Mononuclear cell (primary cell): ENCODE results near the gene GINS2. TPM values are rescaled to one million over a fixed set of nuclear protein-coding genes. Genes with fewer than 3 reads are reported as not detected.

Source experiments
- H3K27me3 ChIP-seq: 2 replicates; pipeline ENCODE4 v1.6.0; 2011; ENCODE audit warnings: low read length, control low read depth; ENCODE audit not compliant: insufficient read depth
- H3K4me1 ChIP-seq: 2 replicates; pipeline ENCODE4 v1.5.1; 2011; ENCODE audit warnings: mild to moderate bottlenecking, low read length, control low read depth; ENCODE audit not compliant: insufficient read depth
- H3K4me3 ChIP-seq: 2 replicates; pipeline ENCODE4 v1.5.1; 2011; ENCODE audit warnings: mild to moderate bottlenecking, low read length, moderate library complexity
- H3K9me3 ChIP-seq: 2 replicates; pipeline ENCODE4 v1.5.1; 2011; ENCODE audit warnings: low read depth, mild to moderate bottlenecking, control low read depth, low read length
- total RNA-seq: library from RNA; depleted of rRNA; stranded (reverse); fragments of >200 nt; gene quantifications from one replicate; pipeline ENCODE4 v1.2.3, GENCODE V29; 2012

Gene GINS2
- total RNA-seq, 1 donor, result 0.42 TPM

DNA sequence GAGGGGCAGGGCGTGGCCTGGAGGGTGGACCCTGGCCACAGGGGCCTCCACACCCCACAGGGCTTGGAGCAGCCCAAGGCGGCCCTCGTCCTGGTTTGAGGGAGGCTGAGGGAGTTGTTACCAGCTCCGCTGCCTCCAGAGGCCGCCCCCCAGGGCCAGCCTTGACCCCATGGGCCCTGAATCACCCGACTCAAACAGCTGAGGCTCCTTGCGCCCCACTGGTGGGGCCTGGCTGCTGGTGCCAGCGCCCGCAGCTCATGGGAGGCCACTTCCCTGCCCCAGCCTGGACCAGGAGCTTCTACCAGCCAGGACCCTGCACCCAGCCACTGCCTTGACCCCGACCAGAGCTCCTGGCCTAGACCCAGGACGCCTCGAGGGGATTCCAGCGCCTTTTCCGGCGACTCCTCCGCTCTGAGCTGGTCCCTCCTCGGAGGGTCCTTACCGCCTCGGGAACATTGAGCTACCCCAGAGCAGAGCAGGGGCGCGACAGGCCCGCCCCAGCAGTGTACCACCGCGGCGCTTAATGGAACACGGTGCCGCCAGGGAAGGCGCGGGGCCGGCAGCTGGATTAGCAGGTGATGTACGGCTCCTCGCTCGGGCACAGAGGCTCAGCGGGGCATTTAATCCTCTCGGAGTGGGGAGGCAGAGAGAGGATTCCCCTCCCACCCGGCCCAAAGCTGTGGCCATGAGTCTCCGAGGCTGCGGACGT, 38.5 kb downstream of the GINS2 start:
- Histone ChIP-seq H3K9me3 (no peaks in the 10 kb centered on the region), H3K4me1 (no peaks in the 10 kb centered on the region), H3K4me3 (no peak overlapping the region), H3K27me3 (no peaks in the 10 kb centered on the region)

DNA sequence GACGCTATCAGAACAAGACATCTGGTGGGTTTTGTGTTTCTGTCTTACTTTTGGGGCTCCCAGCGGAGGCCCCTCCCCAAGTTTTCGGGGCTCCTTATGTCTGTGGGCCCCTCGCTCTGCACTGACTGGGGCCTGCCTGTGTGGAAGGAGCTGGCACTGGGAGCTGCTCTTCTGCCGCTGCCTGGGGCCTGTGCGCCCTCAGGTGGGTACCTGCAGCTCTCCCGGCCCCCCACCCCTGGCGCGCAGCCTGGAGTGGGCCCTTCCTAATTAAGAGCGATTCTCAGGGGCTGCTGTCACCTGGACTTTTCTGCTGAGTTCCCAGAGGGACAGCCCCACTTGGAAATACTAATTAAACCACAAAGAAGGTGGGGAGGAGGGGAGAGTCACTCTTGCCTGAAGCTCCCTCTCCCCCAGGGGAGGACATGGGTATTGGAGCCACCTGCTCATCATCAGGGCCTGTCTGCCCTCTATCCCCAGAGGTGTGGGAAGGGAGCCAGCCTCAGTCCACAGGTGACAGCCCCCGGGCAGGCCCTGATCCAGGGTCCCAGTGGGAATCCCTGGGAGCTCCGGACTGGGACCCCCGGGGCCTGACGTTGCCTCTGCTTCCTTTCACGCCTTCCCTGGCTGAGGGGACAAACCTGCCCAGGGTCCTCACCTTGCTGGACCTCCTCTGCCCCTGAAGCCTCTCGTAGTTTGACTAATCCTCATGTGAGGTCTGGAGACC, 39.2 kb downstream of the GINS2 start:
- H3K4me3 ChIP-seq, result no peak overlapping the region
- H3K27me3 ChIP-seq, result no peaks in the 10 kb centered on the region
- no peaks in the 10 kb centered on the region for H3K4me1 ChIP-seq
- H3K9me3 ChIP-seq, result no peaks in the 10 kb centered on the region

DNA sequence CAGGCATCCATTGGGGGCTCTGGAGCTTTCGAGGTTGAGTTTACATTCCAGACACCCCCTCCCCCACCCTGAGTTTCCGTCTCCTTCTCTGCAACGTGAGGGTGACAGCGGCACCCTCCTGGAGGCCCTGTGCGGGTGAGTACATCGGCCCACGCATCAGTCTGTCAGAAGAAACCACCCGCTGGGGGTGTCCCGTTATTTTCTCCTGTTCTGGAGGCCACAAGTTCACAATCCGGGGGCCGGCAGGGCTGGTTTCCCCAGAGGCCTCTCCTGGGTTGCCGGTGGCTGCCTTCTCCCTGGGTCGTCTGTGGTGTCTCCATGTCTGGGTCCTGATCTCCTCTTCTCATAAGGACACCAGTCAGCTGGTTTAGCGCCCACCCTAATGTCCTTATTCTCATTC, 39.9 kb downstream of the GINS2 start:
- Histone ChIP-seq H3K4me1 (peaks cover 2% of the 10 kb centered on the region), H3K9me3 (no peaks in the 10 kb centered on the region), H3K4me3 (no peak overlapping the region), H3K27me3 (no peaks in the 10 kb centered on the region)

DNA sequence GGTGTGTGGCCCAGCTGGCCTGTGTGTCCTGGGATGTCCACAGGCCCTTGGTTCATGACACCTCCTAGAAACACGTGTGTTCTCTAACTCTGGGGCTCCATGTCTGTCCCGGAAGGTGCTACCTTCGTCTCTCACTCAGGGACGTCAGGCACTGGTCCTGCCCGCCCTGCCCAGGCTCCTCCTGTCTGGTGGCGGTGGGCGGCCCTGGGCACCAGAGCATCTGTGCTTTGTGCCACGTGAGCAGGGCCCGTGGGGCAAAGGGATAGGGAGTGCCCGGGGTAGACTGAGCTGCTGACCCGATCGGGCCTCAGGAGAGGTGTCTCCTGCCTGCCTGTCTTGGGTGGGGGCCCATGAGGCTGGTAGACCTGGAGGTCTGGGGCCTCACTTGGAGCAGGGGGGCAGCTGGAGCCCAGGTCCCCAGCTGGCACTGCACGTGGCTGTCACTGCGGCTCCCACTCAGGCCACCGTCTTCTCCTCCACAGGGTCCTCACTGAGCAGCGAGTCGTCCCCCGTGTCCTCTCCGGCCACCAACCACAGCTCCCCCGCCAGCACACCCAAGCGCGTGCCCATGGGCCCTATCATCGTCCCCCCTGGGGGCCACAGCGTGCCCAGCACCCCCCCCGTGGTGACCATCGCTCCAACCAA, 40.6 kb downstream of the GINS2 start:
- Histone ChIP-seq H3K27me3 (no peaks in the 10 kb centered on the region), H3K4me3 (no peak overlapping the region), H3K9me3 (no peaks in the 10 kb centered on the region), H3K4me1 (peaks cover 8% of the 10 kb centered on the region)

DNA sequence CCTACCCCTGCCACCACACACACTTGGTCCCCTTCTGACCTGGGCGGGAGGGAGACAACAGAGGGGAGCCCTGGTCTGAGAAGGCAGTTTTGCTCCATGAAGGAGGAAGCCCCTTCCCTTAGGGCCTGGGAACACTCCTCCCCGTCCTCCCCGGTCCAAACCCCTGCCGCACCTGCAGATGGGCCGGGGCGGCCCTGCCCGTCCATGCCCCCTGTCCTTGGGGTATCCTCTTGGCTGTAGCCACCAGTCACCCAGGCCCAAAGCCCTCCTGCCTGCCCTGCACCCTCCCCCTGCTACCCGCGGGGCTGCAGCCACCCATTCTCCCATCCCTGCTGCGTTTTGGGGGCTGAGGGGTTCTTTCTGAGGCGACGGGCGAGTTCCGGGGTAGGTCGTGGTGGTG, 41.8 kb downstream of the GINS2 start:
- no peaks in the 10 kb centered on the region for H3K27me3 ChIP-seq
- peaks cover 21% of the 10 kb centered on the region for H3K4me1 ChIP-seq

DNA sequence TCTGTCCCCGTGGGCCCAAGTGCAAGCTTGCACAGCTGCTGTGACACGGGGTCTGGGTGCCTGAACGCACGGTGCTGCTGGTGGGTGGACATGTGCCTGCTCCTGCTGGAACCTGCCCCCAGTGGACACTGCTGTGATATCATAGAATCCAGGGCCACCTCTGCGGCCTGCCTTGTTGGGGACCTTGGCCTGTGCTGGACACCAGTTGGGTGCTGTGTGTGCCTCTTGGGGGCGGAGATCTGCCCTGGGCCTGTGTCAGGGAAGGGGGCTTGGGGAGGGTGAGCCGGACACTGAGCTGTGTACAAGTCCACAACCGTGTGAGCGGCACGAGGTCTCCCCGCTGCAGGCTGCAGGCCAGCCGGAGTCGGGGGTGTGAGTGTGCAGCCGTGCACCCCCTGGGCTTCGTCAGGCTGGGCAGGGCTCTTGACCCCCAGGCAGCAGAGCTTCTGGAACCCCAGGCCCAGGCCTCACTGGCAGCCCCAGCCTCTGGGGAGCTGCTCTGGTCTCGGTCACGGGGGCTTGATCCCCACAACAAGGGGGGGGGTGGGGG, 42.3 kb downstream of the GINS2 start:
- peaks cover 26% of the 10 kb centered on the region for H3K4me1 ChIP-seq
- no peak overlapping the region for H3K4me3 ChIP-seq
- no peaks in the 10 kb centered on the region for H3K9me3 ChIP-seq
- H3K27me3 ChIP-seq, result no peaks in the 10 kb centered on the region

More for the DNA sequence above, 41.8 kb downstream of the GINS2 start:
- no peaks in the 10 kb centered on the region for H3K9me3 ChIP-seq
- H3K4me3 ChIP-seq, result no peak overlapping the region

DNA sequence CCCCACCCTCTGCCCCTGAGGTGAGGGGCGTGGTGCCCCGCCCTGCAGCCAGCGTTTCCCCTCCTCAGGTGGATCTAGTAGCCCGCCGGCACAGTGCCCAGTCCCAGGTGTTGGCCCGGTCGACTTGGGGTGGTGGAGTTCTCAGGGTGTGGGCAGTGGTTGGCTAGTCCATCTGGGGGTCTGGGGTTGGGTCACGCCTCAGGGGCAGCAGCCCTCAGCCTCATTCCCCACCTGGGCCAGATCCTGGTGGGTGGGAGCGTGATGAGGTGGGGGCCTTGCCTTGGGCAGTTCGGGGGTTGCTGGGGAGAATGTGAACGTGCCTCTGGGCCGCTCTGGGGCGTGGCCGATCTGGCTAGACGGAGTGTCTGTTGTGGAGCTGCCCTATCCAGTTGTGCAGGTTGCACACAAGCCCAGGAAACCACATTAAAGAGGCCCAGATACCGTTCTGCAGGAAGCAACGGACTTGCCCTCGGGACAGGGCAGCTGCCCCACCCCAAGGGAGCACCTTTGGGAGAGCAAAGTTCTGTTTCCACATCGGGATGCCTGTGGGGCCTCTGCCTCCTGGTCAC, 43.6 kb downstream of the GINS2 start:
- H3K4me1 ChIP-seq, result peaks cover 27% of the 10 kb centered on the region
- H3K9me3 ChIP-seq, result no peaks in the 10 kb centered on the region
- H3K4me3 ChIP-seq, result no peak overlapping the region
- no peaks in the 10 kb centered on the region for H3K27me3 ChIP-seq

DNA sequence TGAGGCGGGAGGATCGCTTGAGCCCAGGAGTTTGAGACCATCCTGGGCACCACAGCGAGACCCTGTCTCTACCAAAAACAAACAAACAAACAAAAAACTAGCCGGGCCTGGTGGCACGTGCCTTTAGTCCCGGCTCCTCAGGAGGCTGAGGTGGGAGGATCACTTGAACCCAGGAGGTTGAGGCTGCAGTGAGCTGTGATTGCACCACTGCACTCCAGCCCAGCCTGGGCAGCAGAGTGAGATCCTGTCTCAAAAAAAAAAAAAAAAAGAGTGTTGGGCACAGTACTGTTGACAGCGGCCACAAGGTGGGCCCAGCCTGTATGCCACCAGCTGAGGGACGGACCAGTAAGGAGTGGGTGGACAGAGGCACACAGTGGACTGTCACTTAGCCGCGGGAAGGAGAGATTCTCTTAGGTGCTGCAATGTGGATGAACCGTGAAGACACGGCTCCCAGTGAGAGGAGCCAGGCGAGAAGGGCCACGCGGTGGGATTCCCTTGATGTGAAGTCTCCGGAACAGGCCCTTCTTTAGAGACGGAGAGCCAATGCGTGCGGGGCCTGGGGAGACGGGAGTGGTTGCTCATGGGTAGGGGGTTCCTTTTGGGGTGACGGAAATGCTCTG, 44.6 kb downstream of the GINS2 start:
- H3K27me3 ChIP-seq, result no peaks in the 10 kb centered on the region
- peaks cover 27% of the 10 kb centered on the region for H3K4me1 ChIP-seq

DNA sequence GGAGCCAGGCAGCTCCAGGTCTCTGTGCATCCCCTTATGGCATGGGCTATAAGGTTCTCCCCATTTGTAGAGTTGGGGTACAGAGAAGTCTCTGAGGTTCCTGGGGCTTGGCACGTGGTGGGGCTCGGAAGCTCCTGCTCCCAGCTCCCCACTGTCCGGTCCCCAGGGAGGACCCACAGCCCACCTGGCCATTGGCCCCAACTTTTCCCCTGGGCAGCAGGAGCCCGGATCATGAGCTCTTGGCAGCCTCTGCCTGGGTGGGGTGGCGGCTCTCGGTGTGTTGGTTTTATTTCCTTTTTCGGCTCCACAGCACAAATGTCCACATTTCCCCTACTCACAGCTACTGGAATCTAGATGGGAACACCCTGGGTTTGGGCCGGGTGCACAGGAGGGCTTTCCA, 45.1 kb downstream of the GINS2 start:
- Histone ChIP-seq H3K4me3 (no peak overlapping the region), H3K9me3 (no peaks in the 10 kb centered on the region), H3K27me3 (no peaks in the 10 kb centered on the region), H3K4me1 (peaks cover 27% of the 10 kb centered on the region)

More for the DNA sequence above, 44.6 kb downstream of the GINS2 start:
- Histone ChIP-seq H3K9me3 (no peaks in the 10 kb centered on the region), H3K4me3 (no peak overlapping the region)

DNA sequence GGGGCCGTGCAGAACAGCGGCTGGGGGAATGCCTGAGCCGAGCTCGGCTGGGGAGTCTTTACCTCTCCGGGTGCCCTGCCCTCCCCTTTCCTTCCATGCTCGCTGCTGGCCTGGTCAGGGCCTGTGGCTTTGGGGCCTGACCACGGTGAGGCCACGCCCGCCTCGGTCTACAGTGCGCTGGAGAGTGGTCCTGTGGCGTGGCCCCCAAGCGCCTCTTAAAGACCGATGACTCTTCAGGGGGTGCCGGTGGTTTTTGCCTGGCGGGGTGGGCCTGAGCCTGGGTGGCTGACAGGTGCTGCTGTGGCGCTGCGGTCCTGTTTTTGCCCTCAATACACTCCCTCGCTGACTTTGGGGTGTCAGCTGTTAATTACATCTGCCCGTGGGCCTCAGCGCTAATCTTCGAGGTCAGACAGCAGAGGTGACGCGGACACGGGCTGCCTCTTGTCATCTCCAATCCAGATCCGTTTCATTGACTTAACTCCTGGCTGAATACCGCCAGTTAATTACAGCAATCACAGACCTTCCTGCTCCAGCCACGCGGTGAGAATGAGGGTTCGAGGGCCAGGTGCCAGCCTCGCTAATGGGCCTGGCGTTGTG, 45.9 kb downstream of the GINS2 start:
- H3K4me1 ChIP-seq, result peaks cover 27% of the 10 kb centered on the region

DNA sequence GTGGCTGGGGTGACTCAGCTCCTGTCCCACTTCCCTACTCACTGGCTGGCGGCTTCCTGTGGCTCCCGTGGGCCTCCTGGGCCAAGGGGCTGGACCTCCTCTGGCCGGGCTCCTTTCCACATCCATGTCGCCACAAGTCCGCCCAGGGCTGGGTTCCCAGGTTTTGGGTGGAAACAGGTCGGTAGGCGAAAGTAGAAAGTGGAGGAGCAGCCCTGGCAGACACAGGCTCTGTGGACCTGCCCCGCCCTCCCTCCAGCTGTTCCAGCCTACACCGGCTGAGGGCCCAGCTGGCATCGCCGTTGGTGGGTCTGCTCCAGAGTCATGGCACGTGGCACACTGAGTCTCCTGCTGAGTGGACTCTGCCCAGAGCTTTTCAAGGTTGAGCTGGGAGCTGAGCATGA, 47.0 kb downstream of the GINS2 start:
- no peaks in the 10 kb centered on the region for H3K27me3 ChIP-seq
- H3K4me1 ChIP-seq, result peaks cover 27% of the 10 kb centered on the region
- no peaks in the 10 kb centered on the region for H3K9me3 ChIP-seq
- no peak overlapping the region for H3K4me3 ChIP-seq

More for the DNA sequence above, 45.9 kb downstream of the GINS2 start:
- H3K27me3 ChIP-seq, result no peaks in the 10 kb centered on the region
- no peaks in the 10 kb centered on the region for H3K9me3 ChIP-seq
- H3K4me3 ChIP-seq, result no peak overlapping the region

DNA sequence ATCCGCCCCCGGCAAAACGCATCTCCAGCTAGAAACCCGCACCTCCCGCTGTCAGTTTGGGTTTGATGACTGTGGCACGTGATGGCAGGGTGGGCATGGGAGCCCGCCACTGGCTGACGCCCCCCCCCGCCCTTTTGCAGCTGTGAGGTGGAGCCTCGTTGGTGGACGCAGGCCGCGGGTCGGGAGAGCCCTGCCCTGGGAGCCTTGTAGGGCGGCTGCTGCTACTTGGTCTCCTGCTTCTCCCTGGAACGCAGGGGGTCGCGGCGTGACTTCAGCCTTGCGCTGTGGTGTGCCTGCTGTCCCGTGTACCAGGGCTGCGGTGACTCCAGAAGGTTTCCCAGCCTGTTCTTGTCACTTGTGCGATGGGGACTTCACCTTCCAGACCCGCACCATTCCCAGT, 47.4 kb downstream of the GINS2 start:
- no peaks in the 10 kb centered on the region for H3K9me3 ChIP-seq

DNA sequence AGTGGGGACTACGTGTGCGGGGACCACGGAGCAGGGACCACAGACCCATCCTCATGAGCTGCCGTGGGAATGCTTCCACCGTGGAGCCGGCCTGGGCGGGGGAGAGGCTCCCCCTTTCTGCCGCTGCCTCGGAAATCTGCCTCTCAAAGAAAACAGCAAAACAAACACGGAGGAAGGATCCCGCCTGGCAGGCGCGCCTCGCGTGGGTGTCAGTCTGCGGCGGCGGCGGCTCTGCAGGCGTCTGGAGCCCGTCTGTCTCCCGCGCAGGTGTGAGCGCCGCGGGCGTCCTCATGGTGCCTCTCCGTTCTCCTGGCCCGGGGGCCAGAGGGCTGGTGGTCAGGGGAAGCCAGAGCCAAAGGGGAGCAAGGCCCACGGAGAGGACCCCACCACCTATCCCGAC, 48.2 kb downstream of the GINS2 start:
- H3K9me3 ChIP-seq, result no peaks in the 10 kb centered on the region
- peaks cover 27% of the 10 kb centered on the region for H3K4me1 ChIP-seq
- H3K4me3 ChIP-seq, result no peak overlapping the region
- H3K27me3 ChIP-seq, result no peaks in the 10 kb centered on the region

More for the DNA sequence above, 47.4 kb downstream of the GINS2 start:
- Histone ChIP-seq H3K27me3 (no peaks in the 10 kb centered on the region), H3K4me3 (no peak overlapping the region), H3K4me1 (peaks cover 27% of the 10 kb centered on the region)

DNA sequence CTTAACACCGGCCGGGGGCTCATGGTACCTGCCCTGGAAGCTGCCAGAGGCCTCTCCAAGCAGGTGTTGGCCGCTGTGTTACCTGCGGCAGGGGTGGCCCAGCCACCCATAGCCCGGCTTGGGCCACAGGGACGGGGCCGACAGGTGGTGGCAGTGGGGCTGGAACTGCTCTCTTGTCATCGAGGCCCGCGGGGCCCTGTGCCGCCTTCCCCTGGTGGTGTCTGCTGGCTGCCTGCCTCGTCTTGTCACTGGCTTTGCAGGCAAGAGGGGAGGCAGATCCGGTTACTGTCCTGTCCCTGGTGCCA, 48.5 kb downstream of the GINS2 start:
- H3K9me3 ChIP-seq, result no peaks in the 10 kb centered on the region
- no peak overlapping the region for H3K4me3 ChIP-seq
- H3K27me3 ChIP-seq, result no peaks in the 10 kb centered on the region
- peaks cover 27% of the 10 kb centered on the region for H3K4me1 ChIP-seq
